ENCODE results near the gene AIG1. TPM values are rescaled to one million over a fixed set of nuclear protein-coding genes. Genes with fewer than 3 reads are reported as not detected.

The AIG1 gene
- total and polyA plus RNA-seq, 2 of the 4 experiments (the other 2 are of a cell fraction), result 21.3 to 27.1 TPM

GRCh38 chr6:143064271-143064670 lies 3.6 kb downstream of the AIG1 start:
- Histone ChIP-seq H3K27ac (ENCODE audit: insufficient read depth, low read length) (no peak overlapping the region), H3K36me3 (ENCODE audit: control insufficient read depth, insufficient read depth, low read length) (no peaks in the 10 kb centered on the region), H3K9me3 (ENCODE audit: control insufficient read depth, insufficient read depth, low read length) (no peaks in the 10 kb centered on the region), H4K20me1 (ENCODE audit: insufficient read depth, low read length) (no peaks in the 10 kb centered on the region), H3K4ac (ENCODE audit: low read depth, low read length) (no peak overlapping the region), H3K4me3 (ENCODE audit: insufficient read depth, low read depth, low read length) (no peak overlapping the region), H2BK20ac (ENCODE audit: low read depth, low read length) (no peak overlapping the region), H4K91ac (ENCODE audit: insufficient read depth, low read depth, low read length) (no peak overlapping the region), H2BK15ac (ENCODE audit: low read depth, low read length) (no peak overlapping the region), H2BK120ac (ENCODE audit: low read depth, low read length) (no peak overlapping the region), H2AK5ac (ENCODE audit: low read depth, low read length) (no peak overlapping the region), H2BK5ac (ENCODE audit: low read depth, low read length, poor library complexity, severe bottlenecking) (no peak overlapping the region), H2AFZ (replicated peaks; ENCODE audit: low read length, poor library complexity) (no peak overlapping the region), H3K4me1 (ENCODE audit: control insufficient read depth, insufficient read depth, low read length) (peaks cover 4% of the 10 kb centered on the region), H3K27me3 (ENCODE audit: control insufficient read depth, insufficient read depth, low read length) (no peaks in the 10 kb centered on the region), H2AK9ac (replicated peaks; ENCODE audit: low read depth, low read length, poor library complexity) (no peak overlapping the region), H4K8ac (ENCODE audit: low read depth in 2 of 2, low read length in 2 of 2) (no peak overlapping the region), H3K79me1 (ENCODE audit: low read depth in 1 of 2, low read length in 2 of 2) (peaks cover 3 to 17% of the 10 kb centered on the region in 2 experiments; a peak in 2 of 4 replicates), H3K23ac (ENCODE audit: low read depth, low read length) (no peak overlapping the region), H3K9ac (ENCODE audit: low read depth, low read length) (no peak overlapping the region), H3K14ac (replicated peaks; ENCODE audit: low read depth, low read length) (no peak overlapping the region), H3K9me1 (ENCODE audit: insufficient read depth, low read length) (0 out of 2 replicates have a peak, but pooled peaks cover 4% of the 10 kb centered on the region), H3K4me2 (ENCODE audit: low read depth, low read length) (no peak overlapping the region), H4K5ac (ENCODE audit: low read depth, low read length) (no peak overlapping the region), H3K18ac (ENCODE audit: low read depth, low read length) (no peak overlapping the region), H3K56ac (ENCODE audit: extremely low read depth, insufficient read depth, low read length) (no peak overlapping the region)
- WGBS, 2 experiments (ENCODE audit: extremely low coverage in 2 of 2, insufficient read length in 1 of 2), result no CpG with 5 or more reads among the region's 1 CpG
- dilution Hi-C loops (cut with HindIII; ENCODE audit: low sequenced_read_pairs, unreplicated experiment) (no loop called here), in situ Hi-C loops (cut with MboI; ENCODE audit: low sequenced_read_pairs) (no loop called here), intact Hi-C loops (cut with micrococcal nuclease) (loop anchor here (5.0 kb wide), 1 partner anchor 363 kb away; no protein-coding TSS in a partner anchor)
- CTCF ChIA-PET, result no interaction called here
- BruUV-seq (replicated peaks), result no TSS peak
- ATAC-seq (ENCODE audit: low read depth) (no peak), DNase-seq (no peak)
- TF ChIP-seq RAD21 (IDR thresholded peaks at IDR 0.05; ENCODE audit: low read length) (no peak), POLR2A (IDR thresholded peaks at IDR 0.05; ENCODE audit: low read depth, low read length) (no peak), MAZ (IDR thresholded peaks at IDR 0.05; ENCODE audit: borderline replicate concordance, low read depth, low read length) (no peak), RFX5 (IDR thresholded peaks at IDR 0.05; ENCODE audit: low read depth, low read length) (no peak)
- POLR2A ChIA-PET (ENCODE audit: unreplicated experiment), result no interaction called here
